GM12878 (cell line): ENCODE results near the gene SORCS2. TPM values are rescaled to one million over a fixed set of nuclear protein-coding genes. Genes with fewer than 3 reads are reported as not detected.

Source experiments
- ATAC-seq: fragments of 200-7000 bp; cut with Tn5 transposase; 3 replicates; pipeline ENCODE4 v1.9.1; 2020; ENCODE audit warnings: mild to moderate bottlenecking, moderate library complexity
- BruUV-seq: library from RNA; stranded (reverse); fragments of 400-500 nt; replicated peaks from 2 replicates; lab custom pipeline; 2021; lab: Mats Ljungman, UMichigan
- CTCF ChIA-PET: fragments of 300-600 bp; sonication (Branson Sonifier 250); formaldehyde crosslinking; extraction: SDS; loops from one replicate; lab custom pipeline; 2021; ENCODE audit warnings: inconsistent platforms; lab: Yijun Ruan, JAX
- POLR2A ChIA-PET: fragments of 350-600 bp; formaldehyde crosslinking; extraction: SDS; loops from one replicate; lab custom pipeline; 2021; ENCODE audit warnings: inconsistent platforms; lab: Charles Lee
- RAD21 ChIA-PET: fragments of 300-600 bp; sonication (Branson Sonifier 250); formaldehyde crosslinking; loops from one replicate; lab custom pipeline; 2023; ENCODE audit warnings: antibody characterized with exemption; ENCODE audit not compliant: unreplicated experiment; lab: Charles Lee
- SMC1A ChIA-PET: fragments of 300-600 bp; sonication (Branson Sonifier 250); formaldehyde crosslinking; loops from one replicate; lab custom pipeline; 2023; ENCODE audit not compliant: unreplicated experiment, uncharacterized antibody; lab: Charles Lee
- DNase-seq: peaks from one replicate; pipeline ENCODE4 v3.0.0-alpha.2; 2011; ENCODE audit warnings: low read depth, low spot score
- FAIRE-seq: peaks from 3 replicates; lab custom pipeline; 2011; peaks lifted over from hg19 to GRCh38; lab: Jason Lieb, UNC
- H2AFZ ChIP-seq: 2 replicates; pipeline ENCODE4 v1.6.0; 2011; ENCODE audit warnings: low read depth, low read length, control low read depth; ENCODE audit not compliant: control insufficient read depth
- H3K27ac ChIP-seq: 2 replicates; pipeline ENCODE4 v1.5.1; 2011; ENCODE audit warnings: control low read depth; ENCODE audit not compliant: control insufficient read depth, insufficient read depth
- H3K27me3 ChIP-seq, 2 experiments: replicated peaks in 1 of 2; 2 replicates each; pipeline versions ENCODE4 v1.6.0 to v1.6.1; 2011; ENCODE audit warnings: low read length in 1 of 2; ENCODE audit not compliant: control insufficient read depth in 2 of 2, insufficient read depth in 2 of 2
- H3K36me3 ChIP-seq, 2 experiments: 2 replicates each; pipeline ENCODE4 v1.5.1; 2011; ENCODE audit warnings: low read length in 1 of 2; ENCODE audit not compliant: control insufficient read depth in 2 of 2, insufficient read depth in 2 of 2
- H3K4me1 ChIP-seq: 2 replicates; pipeline ENCODE4 v1.6.1; 2011; ENCODE audit warnings: mild to moderate bottlenecking, low read length, moderate library complexity, mixed read lengths; ENCODE audit not compliant: control insufficient read depth, insufficient read depth
- H3K4me2 ChIP-seq: 2 replicates; pipeline ENCODE4 v1.6.0; 2011; ENCODE audit warnings: control low read depth; ENCODE audit not compliant: control insufficient read depth, insufficient read depth
- H3K4me3 ChIP-seq: fragments of 200-600 bp; sonication (generic); 2 replicates; pipeline ENCODE4 v1.5.1; 2016
- H3K79me2 ChIP-seq: 2 replicates; pipeline ENCODE4 v1.6.0; 2011; ENCODE audit warnings: low read length; ENCODE audit not compliant: control insufficient read depth, insufficient read depth
- H3K9ac ChIP-seq: 2 replicates; pipeline ENCODE4 v1.8.0; 2011; ENCODE audit warnings: low read length, control low read depth, mixed read lengths; ENCODE audit not compliant: control insufficient read depth, insufficient read depth
- H3K9me3 ChIP-seq: replicated peaks from 3 replicates; pipeline ENCODE4 v1.5.1; 2011; ENCODE audit warnings: mild to moderate bottlenecking, low read length; ENCODE audit not compliant: control insufficient read depth, insufficient read depth
- H4K20me1 ChIP-seq: 2 replicates; pipeline ENCODE4 v1.6.0; 2011; ENCODE audit not compliant: control insufficient read depth, insufficient read depth
- ATF7 ChIP-seq: fragments of 450-650 bp; IDR thresholded peaks from 2 replicates; pipeline ENCODE4 v1.6.1; 2016; ENCODE audit warnings: low read depth, mild to moderate bottlenecking
- EED ChIP-seq: sonication (generic); IDR thresholded peaks from 2 replicates; pipeline ENCODE4 v1.6.1; 2016; ENCODE audit warnings: antibody characterized with exemption, low read depth
- SUZ12 ChIP-seq: fragments of 200-600 bp; sonication (generic); IDR thresholded peaks from one replicate; pipeline ENCODE4 v1.6.1; 2018; ENCODE audit warnings: antibody characterized with exemption, mild to moderate bottlenecking; ENCODE audit not compliant: unreplicated experiment
- WGBS: methylation state at CpG from one replicate; pipeline ENCODE4 v1.1.6; 2016; ENCODE audit warnings: low lambda C conversion rate; ENCODE audit not compliant: insufficient replicate concordance, insufficient coverage; ENCODE audit errors: missing lambda C conversion rate; 5-methylcytosine and 5-hydroxymethylcytosine counted together
- in situ Hi-C: fragments of 300-500 bp; cut with MboI; formaldehyde crosslinking; loops from 9 replicates; pipeline ENCODE4 v1.14.3; 2018; ENCODE audit warnings: mixed read lengths
- intact Hi-C: fragments of 100-400 bp; cut with micrococcal nuclease; formaldehyde crosslinking; loops from one replicate; pipeline ENCODE4 v1.14.2; 2022; ENCODE audit not compliant: unreplicated experiment
- polyA plus RNA-seq, 11 experiments: library from polyadenylated mRNA; depleted of rRNA in 4 of 11; unstranded in 6 of 11; stranded (reverse) in 5 of 11; fragments of >200 nt; fragmentation: Nextera tagmentation in 4 of 11; fragmentation: Illumina TruSeq in 1 of 11; extraction: Ambion mirVana in 4 of 11; extraction: Trizol in 1 of 11; gene quantifications; 1 replicate in 1 of 11; 2 replicates in 10 of 11; pipeline versions ENCODE4 v1.2.1 to v1.2.3, GENCODE V29; 2011 to 2016; ENCODE audit warnings: inconsistent platforms in 2 of 11, missing spikeins in 2 of 11, low read depth in 1 of 11
- total RNA-seq, 4 experiments: library from RNA; depleted of rRNA in 3 of 4; stranded (reverse); fragments of >200 nt in 3 of 4; fragmentation: Illumina TruSeq in 1 of 4; extraction: Trizol in 1 of 4; gene quantifications; 2 replicates each; pipeline versions ENCODE4 v1.2.1 to v1.2.3, GENCODE V29; 2013 to 2021

Gene SORCS2
- total and polyA plus RNA-seq, 10 of the 15 experiments (the other 5 are each of a cell fraction or from before 2014, with no cell fraction given) = 0.01 to 0.15 (median 0.05) TPM; not detected in 5

- no peak for TF ChIP-seq ATF7
- TF ChIP-seq SUZ12 = peak; percentile 48
- TF ChIP-seq EED = no peak
- TF ChIP-seq, all 136 proteins: peak for 1
- Histone ChIP-seq H4K20me1 (no peaks in the 10 kb centered on the region; the same call in none of the 2 replicates), H3K36me3 (no peaks in the 10 kb centered on the region), H3K79me2 (no peaks in the 10 kb centered on the region), H2AFZ (no peak overlapping the region), H3K27ac (no peak overlapping the region), H3K4me2 (no peak overlapping the region), H3K4me3 (no peak overlapping the region), H3K27me3 (peaks cover under 1 to 4% of the 10 kb centered on the region in 2 experiments; a peak in 2 of 4 replicates), H3K9ac (no peak overlapping the region), H3K9me3 (no peaks in the 10 kb centered on the region), H3K4me1 (no peaks in the 10 kb centered on the region)
- POLR2A ChIA-PET = no interaction called here
- ATAC-seq (no peak), FAIRE-seq (no peak), DNase-seq (no peak)
- CTCF ChIA-PET = interaction anchor here (0.6 to 1.2 kb wide), 2 partner anchors 111 to 609 kb away, joined by 3 read pairs; no protein-coding TSS in a partner anchor
- RAD21 ChIA-PET = interaction anchor here (1.5 kb wide), 1 partner anchor 142 kb away, joined by 5 read pairs; no protein-coding TSS in a partner anchor
- SMC1A ChIA-PET = no interaction called here
- intact Hi-C loops = loop anchor here (2.0 to 5.0 kb wide), 3 partner anchors 102 to 609 kb away; no protein-coding TSS in a partner anchor
- 44% methylated on average over 55 of the region's 62 CpGs for WGBS
- BruUV-seq = no TSS peak
- in situ Hi-C loops = loop anchor here (10.0 kb wide), 1 partner anchor 522 kb away; no protein-coding TSS in a partner anchor
These were observed 956 bp downstream of the SORCS2 start for GRCh38 chr4:7193030-7193958.
